LNCaP clone FGC (cell line): Measurements from ENCODE around the gene PTH.
A peak's percentile ranks its signal among the peaks of the same experiment; 100 is the strongest.

Source experiments
- DNase-seq: peaks from one replicate; pipeline ENCODE4 v3.0.0-alpha.2; 2011; ENCODE audit warnings: low read depth
- H3K4me3 ChIP-seq: 2 replicates; pipeline ENCODE4 v1.5.1; 2011; ENCODE audit warnings: mild to moderate bottlenecking, low read depth, low read length, control low read depth
- TF ChIP-seq, protein P1 (sequence below): IDR thresholded peaks from 2 replicates; pipeline ENCODE4 v1.5.1; 2012; ENCODE audit warnings: mild to moderate bottlenecking; ENCODE audit not compliant: control insufficient read depth, insufficient read depth; ENCODE audit errors: extremely low read depth

PTH gene

DNA sequence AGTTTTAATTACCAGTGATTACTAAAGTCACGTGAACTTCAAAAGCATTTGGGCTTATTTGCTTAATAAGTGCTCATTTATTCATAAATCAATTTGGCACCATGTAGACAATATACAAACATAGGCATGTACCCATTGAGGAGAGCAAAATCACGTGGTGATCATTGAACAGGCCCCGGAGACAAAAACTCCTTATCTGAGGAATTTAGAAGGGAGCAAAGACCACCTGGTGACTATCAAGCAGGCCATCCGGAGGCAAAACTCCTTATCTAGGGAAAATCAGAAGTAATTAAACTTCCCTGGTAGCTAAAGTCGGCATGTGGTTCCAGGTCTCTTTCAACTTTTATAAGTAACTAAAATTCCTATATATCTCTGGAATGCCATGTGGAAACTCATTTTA, 27.0 kb downstream of the PTH start:
- TF ChIP-seq, protein P1, sequence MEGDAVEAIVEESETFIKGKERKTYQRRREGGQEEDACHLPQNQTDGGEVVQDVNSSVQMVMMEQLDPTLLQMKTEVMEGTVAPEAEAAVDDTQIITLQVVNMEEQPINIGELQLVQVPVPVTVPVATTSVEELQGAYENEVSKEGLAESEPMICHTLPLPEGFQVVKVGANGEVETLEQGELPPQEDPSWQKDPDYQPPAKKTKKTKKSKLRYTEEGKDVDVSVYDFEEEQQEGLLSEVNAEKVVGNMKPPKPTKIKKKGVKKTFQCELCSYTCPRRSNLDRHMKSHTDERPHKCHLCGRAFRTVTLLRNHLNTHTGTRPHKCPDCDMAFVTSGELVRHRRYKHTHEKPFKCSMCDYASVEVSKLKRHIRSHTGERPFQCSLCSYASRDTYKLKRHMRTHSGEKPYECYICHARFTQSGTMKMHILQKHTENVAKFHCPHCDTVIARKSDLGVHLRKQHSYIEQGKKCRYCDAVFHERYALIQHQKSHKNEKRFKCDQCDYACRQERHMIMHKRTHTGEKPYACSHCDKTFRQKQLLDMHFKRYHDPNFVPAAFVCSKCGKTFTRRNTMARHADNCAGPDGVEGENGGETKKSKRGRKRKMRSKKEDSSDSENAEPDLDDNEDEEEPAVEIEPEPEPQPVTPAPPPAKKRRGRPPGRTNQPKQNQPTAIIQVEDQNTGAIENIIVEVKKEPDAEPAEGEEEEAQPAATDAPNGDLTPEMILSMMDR: no peak
- DNase-seq: no peak

DNA sequence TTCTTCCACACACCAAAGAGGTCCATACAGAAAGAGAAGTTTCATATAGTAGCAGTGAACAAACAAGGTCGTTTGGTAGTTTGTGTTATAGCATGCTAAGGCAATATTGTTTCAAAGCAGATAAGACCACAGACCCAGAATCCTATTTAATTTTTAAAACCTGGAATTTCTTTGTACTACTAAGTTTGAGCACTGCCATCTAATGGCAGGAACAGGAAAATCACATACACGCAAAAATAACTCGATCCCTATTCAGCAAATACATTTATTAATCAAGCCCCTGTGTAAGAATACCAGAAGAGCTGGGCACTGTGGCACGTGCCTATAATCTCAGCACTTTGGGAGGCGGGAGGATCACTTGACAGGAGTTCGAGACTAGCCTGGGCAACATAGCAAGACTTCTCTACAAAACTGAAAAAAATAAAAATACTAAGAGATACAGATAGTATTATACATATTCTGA, 29.9 kb downstream of the PTH start:
- no peak overlapping the region for H3K4me3 ChIP-seq
- DNase-seq: no peak
- TF ChIP-seq, protein P1: peak; percentile 34; the same call in 1 of the 2 replicates

More for the DNA sequence above, 27.0 kb downstream of the PTH start:
- no peak overlapping the region for H3K4me3 ChIP-seq

DNA sequence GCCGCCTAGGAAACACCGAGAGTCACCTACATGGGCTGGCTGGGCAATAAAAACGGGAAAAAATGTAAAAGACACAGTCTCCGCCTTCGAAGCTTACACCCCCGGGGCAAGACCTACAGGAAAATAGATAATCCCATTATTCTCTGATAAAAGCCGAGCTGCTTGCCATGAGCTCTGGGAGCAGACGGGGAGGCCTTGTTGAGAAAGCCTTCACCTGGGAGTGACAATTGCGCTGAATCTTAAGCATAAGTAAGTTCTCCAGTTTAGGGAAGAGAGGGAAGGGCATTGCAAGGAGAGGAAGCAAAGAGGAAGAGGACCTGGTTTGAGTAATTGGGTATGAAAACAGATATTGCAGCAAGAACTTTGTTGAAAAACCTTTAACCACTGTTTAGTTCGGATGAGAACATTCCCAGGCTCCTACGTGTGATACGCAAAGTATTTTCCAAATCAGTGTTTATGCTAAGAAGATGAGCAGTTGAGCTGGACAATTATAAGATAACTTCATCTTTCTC, 32.0 kb downstream of the PTH start:
- DNase-seq: no peak
- TF ChIP-seq, protein P1: no peak
- H3K4me3 ChIP-seq: peak overlapping the region; percentile 75

DNA sequence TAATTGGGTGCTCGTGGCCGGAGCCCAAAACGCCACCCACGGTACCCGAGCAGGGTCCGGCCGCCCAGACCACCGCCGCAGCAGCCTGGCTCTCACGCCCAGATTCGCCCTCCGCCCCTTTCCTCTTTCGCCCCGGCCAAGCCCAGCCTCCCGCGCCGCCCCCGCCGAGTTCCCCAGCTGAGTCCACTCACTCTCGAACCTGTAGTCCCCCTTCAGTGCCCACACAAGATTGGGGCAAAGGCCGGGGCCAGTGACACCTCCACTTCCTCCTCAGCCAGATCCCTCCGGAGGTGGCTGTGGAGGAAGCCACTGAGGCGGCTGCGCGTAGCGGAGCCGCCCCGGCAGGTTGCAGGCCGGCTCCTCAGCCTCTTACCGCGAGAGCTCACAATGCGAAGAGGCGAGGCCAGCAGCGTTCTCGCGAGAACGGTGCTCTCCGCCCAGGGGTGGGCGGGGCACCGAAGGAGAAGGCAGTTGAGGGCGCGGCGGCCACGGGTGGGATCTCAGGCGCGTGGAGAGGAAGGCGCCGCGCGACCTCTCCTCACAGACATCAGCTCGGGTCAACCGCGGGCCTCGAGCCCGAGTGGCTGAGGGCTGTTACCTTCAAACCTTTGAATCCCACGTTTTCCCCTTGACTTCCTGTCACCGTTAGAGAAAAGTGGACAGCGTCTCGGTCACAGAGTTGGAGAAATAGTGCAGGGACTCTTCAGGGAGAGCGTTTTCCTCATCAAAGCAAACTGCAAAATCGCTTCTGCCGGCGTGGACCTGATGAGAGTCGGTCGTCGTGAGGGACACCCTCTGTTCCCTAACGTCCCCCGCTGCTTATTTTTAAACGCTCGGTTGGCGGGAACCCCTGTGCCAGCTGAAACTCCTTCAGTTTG, 32.7 kb downstream of the PTH start, which contains the start of gene BTBD10:
Gene BTBD10 (minus strand): TSS at position 322 of the 878 bp plus-strand sequence. CDS start 18,098 bp downstream, outside the sequence.
- H3K4me3 ChIP-seq: peak within 1 kb of the TSS; percentile 75
- DNase-seq: peak; percentile 78
- TF ChIP-seq, protein P1: no peak

DNA sequence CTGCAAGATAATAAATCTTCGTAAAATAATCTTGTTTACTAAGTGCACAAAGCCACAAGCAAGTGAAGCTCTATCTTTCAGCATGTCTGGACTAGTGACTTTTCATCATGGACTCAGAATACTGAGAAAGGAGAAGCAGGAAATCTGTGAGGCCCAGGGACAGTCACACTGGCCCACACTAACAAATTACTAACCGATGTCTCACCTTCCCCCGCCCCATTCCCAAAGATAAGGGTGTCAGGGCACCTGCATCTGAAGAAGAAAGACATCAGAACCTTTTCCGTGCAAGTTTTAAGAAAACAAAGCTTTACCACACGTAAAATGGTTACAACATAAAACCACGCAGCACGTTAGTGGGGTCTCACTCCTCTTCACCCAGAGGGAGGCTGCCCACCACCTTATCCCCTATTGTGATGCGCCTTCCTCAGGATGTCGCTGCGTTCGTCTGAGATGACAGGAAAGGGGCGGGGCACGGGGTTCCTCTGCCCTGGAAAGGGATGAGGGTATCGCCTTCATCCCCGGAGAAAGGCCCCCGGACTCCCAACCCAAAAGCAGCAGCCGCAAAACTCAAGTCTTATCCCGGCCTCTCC, 33.4 kb downstream of the PTH start:
- H3K4me3 ChIP-seq: peak overlapping the region; percentile 75
- no peak for DNase-seq
- TF ChIP-seq, protein P1: peak; percentile 39

DNA sequence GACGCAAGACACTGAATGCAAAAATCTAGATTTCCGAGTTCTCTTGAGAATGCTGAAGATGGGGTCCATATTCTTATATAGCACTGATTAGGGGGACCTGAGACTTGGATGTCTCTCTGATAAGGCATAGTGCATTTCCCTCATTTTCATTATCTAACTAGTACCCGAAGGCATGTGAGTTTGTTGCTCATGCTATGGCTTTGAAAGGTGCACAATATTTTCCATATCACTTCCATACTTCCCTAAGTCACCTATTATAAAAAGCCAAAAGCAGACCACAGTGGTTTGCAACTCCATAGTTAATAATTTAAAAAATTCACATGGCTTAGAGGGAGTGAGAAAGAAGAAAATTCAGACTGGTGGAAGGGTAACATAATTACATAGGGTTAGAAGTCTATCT, 34.5 kb downstream of the PTH start:
- TF ChIP-seq, protein P1: no peak
- H3K4me3 ChIP-seq: no peak overlapping the region
- no peak for DNase-seq
